Measurements from ENCODE around the gene TUBA1C. TPM values are rescaled to one million over a fixed set of nuclear protein-coding genes. Genes with fewer than 3 reads are reported as not detected.
"Not testable (repeated sequence)": the region's sequence is repeated elsewhere in the genome, so short reads cannot be mapped to it uniquely, and the experiment has no call there.

Gene TUBA1C
- total RNA-seq, 1 donor = 839 TPM

DNA sequence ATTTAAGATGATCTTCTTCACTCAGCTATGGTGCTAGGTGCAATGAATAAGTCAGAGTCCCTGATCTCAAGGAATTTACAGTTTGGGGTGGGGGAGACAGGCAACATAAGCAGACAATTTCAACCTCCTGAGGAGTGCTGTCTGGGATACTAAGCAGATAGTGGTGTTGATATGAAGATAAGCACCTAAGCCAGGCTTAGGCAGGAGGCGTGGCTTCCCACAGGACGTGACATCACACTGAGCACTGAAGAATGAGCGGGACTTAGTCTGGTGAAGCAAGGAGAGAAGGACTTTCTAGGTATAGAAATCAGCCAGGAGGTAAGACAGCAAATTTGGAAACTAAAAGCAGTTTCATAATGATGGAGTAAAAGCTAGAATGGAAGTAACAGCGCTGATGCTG is 36.9 kb downstream of the TUBA1C start:
- TF ChIP-seq, protein P1, sequence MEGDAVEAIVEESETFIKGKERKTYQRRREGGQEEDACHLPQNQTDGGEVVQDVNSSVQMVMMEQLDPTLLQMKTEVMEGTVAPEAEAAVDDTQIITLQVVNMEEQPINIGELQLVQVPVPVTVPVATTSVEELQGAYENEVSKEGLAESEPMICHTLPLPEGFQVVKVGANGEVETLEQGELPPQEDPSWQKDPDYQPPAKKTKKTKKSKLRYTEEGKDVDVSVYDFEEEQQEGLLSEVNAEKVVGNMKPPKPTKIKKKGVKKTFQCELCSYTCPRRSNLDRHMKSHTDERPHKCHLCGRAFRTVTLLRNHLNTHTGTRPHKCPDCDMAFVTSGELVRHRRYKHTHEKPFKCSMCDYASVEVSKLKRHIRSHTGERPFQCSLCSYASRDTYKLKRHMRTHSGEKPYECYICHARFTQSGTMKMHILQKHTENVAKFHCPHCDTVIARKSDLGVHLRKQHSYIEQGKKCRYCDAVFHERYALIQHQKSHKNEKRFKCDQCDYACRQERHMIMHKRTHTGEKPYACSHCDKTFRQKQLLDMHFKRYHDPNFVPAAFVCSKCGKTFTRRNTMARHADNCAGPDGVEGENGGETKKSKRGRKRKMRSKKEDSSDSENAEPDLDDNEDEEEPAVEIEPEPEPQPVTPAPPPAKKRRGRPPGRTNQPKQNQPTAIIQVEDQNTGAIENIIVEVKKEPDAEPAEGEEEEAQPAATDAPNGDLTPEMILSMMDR (IDR thresholded peaks at IDR 0.05; ENCODE audit: insufficient read depth, low read length) = no peak
- no peak for DNase-seq (ENCODE audit: low read depth)

DNA sequence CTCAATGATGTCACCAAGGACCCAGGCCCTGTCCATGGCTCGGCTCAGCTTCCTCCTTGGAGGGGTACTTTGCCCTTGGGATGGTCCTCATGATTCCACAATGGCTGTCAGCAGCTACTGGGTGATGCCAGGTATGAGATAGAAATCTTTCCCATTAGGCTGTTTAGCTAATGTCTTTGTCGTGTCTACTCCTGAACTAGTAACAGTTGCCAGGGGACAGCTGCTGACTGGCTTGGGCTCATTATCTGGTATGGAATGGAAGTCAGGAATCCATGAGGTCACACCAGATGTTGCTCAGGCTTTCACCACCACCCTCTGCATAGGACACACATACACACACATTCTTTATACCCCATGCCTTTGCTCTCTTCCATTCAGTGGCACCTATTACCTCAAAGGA is 39.3 kb downstream of the TUBA1C start:
- peak; percentile 53 for DNase-seq (ENCODE audit: low read depth)
- TF ChIP-seq, protein P1 (IDR thresholded peaks at IDR 0.05; ENCODE audit: insufficient read depth, low read length) = no peak
- no peak overlapping the region for H3K4me3 ChIP-seq (ENCODE audit: low read depth, low read length)

More for the DNA sequence above, 36.9 kb downstream of the TUBA1C start:
- no peak overlapping the region for H3K4me3 ChIP-seq (ENCODE audit: low read depth, low read length)

DNA sequence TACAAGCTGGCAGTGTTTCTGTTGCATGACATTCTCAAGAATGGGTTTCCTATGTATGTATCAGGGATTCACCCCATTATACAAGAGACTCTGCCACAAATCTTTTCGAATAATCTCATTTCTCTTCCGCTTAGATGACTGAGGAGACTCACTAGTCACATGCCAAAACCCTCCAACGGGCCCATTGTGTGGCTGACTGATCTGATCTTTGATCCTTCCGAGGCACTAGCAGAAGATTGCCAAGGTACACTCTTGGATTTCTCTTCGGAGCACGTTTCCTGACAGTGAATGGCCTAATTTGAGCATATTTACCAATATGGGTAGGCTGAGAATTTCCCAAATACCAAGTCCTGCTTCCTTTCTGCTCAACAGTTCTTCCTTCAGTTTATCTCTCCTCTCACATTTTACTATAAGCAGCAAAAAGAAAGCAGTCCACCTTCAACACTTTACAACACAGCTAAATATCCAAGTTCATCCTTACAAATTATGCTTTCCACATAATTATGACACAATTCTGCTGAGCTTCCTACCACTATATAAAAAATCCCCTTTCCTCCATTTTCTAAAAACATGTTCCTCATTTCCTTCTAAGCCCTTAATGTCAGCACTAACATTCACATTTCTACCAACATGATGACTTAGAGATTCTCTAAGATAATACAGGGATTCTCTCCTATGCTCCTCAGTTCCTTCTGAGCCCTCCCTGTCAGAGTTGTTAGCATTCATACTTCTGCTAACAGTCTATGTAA is 41.1 kb downstream of the TUBA1C start:
- H3K4me3 ChIP-seq (ENCODE audit: low read depth, low read length) = no peak overlapping the region
- DNase-seq (ENCODE audit: low read depth) = no peak
- TF ChIP-seq, protein P1 (IDR thresholded peaks at IDR 0.05; ENCODE audit: insufficient read depth, low read length) = no peak

DNA sequence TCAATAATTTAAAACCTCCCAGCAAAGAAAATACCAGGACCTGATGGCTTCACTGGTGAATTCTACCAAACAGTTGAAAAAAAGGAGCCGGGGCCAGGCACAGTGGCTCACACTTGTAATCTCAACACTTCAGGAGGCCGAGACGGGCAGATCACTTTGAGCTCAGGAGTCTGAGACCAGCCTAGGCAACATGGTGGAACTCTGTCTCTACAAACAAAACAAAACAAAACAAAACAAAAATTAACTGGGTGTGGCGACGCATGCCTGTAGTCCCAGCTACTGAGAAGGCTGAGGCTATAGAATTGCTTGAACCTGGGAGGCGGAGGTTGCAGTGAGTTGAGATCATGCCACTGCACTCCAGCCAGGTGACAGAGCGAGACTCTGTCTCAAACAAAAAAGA is 44.5 kb downstream of the TUBA1C start:
- DNase-seq (ENCODE audit: low read depth) = no peak
- TF ChIP-seq, protein P1 (IDR thresholded peaks at IDR 0.05; ENCODE audit: insufficient read depth, low read length) = no peak
- no peak overlapping the region for H3K4me3 ChIP-seq (ENCODE audit: low read depth, low read length)

DNA sequence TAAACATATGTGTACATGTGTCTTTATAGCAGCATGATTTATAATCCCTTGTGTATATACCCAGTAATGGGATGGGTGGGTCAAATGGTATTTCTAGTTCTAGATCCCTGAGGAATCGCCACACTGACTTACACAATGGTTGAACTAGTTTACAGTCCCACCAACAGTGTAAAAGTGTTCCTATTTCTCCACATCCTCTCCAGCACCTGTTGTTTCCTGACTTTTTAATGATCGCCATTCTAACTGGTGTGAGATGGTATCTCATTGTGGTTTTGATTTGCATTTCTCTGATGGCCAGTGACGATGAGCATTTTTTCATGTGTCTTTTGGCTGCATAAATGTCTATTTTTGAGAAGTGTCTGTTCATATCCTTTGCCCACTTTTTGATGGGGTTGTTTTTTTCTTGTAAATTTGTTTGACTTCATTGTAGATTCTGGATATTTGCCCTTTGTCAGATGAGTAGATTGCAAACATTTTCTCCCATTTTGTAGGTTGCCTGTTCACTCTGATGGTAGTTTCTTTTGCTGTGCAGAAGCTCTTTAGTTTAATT is 45.6 kb downstream of the TUBA1C start:
- DNase-seq (ENCODE audit: low read depth); H3K4me3 ChIP-seq (ENCODE audit: low read depth, low read length): not testable (repeated sequence)

DNA sequence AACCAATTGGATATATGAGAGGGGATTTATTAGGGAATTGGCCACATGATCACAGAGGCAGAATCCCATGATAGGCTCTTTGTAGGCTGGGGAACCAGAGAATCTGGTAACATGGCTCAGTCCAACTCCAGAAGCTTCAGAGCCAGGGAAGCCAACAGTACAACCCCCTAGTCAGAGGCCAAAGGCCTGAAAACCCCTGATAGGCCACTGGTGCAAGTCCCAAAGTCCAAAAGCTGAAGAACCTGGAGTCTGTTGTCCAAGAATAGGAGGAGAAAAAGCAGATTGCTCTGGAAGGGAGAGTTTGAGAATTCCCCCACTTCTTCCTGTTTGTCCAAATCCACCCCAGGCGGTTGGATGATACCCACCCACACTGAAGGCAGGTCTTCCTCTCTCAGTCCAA is 49.9 kb downstream of the TUBA1C start:
- no peak overlapping the region for H3K4me3 ChIP-seq (ENCODE audit: low read depth, low read length)
- no peak for DNase-seq (ENCODE audit: low read depth)
- TF ChIP-seq, protein P1 (IDR thresholded peaks at IDR 0.05; ENCODE audit: insufficient read depth, low read length) = no peak

DNA sequence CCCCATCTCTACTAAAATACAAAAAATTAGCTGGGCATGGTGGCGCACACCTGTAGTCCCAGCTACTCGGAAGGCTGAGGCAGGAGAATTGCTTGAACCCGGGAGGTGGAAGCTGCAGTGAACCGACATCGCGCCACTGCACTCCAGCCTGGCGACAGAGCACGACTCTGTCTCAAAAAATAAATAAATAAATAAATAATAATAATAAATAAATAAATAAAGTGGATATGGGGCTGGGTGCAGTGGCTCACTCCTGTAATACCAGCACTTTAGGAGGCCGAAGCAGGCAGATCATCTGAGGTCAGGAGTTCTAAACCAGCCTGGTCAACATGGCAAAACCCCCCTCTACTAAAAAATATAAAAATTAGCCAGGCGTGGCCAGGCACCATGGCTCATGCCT is 52.2 kb downstream of the TUBA1C start:
- not testable (repeated sequence) for DNase-seq (ENCODE audit: low read depth); H3K4me3 ChIP-seq (ENCODE audit: low read depth, low read length)

DNA sequence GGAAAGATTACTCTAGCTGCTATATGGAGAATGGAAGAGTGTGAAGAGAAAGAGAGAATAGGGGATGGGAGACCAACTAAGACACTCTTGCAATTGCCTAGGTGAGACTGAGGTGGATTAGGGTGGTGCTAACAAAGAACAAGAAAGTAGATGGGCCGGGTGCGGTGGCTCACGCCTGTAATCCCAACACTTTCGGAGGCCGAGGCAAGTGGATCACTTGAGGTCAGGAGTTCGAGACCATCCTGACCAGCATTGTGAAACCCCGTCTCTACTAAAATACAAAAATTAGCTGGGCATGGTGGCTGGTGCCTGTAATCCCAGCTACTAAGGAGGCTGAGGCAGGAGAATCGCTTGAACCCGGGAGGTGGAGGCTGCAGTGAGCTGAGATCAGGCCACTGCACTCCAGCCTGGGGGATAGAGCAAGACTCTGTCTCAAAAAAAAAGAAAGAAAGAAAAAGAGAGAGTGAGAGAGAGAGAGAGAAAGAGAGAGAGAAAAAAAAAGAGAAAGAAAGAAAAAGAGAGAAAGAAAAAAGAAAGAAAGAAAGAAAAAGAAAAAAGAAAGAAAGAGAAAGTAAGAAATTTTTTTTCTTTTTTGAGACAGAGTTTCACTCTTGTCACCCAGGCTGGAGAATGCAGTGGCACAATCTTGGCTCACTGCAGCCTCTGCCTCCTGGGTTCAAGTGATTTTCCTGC is 55.7 kb downstream of the TUBA1C start:
- DNase-seq (ENCODE audit: low read depth) = not testable (repeated sequence)

More for the DNA sequence above, 55.7 kb downstream of the TUBA1C start:
- not testable (repeated sequence) for H3K4me3 ChIP-seq (ENCODE audit: low read depth, low read length)

All from fibroblast of the aortic adventitia (primary cell).